Right atrium auricular region (tissue), 2 donors: ENCODE data around the gene SOX5. TPM values are rescaled to one million over a fixed set of nuclear protein-coding genes. Genes with fewer than 3 reads are reported as not detected.

Source experiments
- DNase-seq: peaks from one replicate; pipeline ENCODE4 v3.0.0-alpha.2; 2019; ENCODE audit warnings: low spot score
- H3K27ac ChIP-seq, 2 donors: fragments of 200-600 bp; sonication (generic); 1 replicate in 1 of 2; 2 replicates in 1 of 2; pipeline ENCODE4 v1.5.1; 2016 to 2019
- H3K27me3 ChIP-seq, 2 donors: fragments of 200-600 bp; sonication (generic); one replicate each; pipeline versions ENCODE4 v1.5.1 to v1.6.0; 2017 to 2019
- H3K36me3 ChIP-seq: fragments of 200-600 bp; sonication (generic); one replicate; pipeline ENCODE4 v1.5.1; 2016
- H3K4me1 ChIP-seq, 2 donors: fragments of 200-600 bp; sonication (generic); one replicate each; pipeline versions ENCODE4 v1.5.1 to v1.6.0; 2017 to 2019
- H3K4me3 ChIP-seq, 2 donors: fragments of 200-600 bp; sonication (generic); 1 replicate in 1 of 2; 2 replicates in 1 of 2; pipeline ENCODE4 v1.5.1; 2017 to 2019; ENCODE audit warnings: mild to moderate bottlenecking in 1 of 2, moderate library complexity in 1 of 2
- H3K9me3 ChIP-seq, 2 donors: fragments of 200-600 bp; sonication (generic); one replicate each; pipeline ENCODE4 v1.5.1; 2019
- total RNA-seq, 2 donors: library from RNA; depleted of rRNA; stranded (reverse); fragments of >200 nt; gene quantifications; one replicate each; pipeline ENCODE4 v1.1.0, GENCODE V29; 2016
- TF ChIP-seq, protein P1 (sequence below), 2 donors: fragments of 200-600 bp; sonication (generic); IDR thresholded peaks; one replicate each; pipeline ENCODE4 v1.5.1; 2019; ENCODE audit warnings: antibody characterized with exemption in 2 of 2

Gene SOX5
- total RNA-seq, 2 donors from 2014 or later, result 3.9 to 5.6 TPM

- TF ChIP-seq, protein P1, sequence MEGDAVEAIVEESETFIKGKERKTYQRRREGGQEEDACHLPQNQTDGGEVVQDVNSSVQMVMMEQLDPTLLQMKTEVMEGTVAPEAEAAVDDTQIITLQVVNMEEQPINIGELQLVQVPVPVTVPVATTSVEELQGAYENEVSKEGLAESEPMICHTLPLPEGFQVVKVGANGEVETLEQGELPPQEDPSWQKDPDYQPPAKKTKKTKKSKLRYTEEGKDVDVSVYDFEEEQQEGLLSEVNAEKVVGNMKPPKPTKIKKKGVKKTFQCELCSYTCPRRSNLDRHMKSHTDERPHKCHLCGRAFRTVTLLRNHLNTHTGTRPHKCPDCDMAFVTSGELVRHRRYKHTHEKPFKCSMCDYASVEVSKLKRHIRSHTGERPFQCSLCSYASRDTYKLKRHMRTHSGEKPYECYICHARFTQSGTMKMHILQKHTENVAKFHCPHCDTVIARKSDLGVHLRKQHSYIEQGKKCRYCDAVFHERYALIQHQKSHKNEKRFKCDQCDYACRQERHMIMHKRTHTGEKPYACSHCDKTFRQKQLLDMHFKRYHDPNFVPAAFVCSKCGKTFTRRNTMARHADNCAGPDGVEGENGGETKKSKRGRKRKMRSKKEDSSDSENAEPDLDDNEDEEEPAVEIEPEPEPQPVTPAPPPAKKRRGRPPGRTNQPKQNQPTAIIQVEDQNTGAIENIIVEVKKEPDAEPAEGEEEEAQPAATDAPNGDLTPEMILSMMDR (IDR thresholded peaks at IDR 0.05), result peak in 1 of 2 donors; percentile 33
- no peaks in the 10 kb centered on the region for H3K9me3 ChIP-seq
- H3K4me3 ChIP-seq, result no peak overlapping the region
- no peak for DNase-seq
- H3K36me3 ChIP-seq, result no peaks in the 10 kb centered on the region
- no peaks in the 10 kb centered on the region for H3K27me3 ChIP-seq
- no peak overlapping the region for H3K27ac ChIP-seq
- H3K4me1 ChIP-seq, result peaks cover 0 to 8% of the 10 kb centered on the region in 2 donors
These were observed 2.1 kb downstream of the SOX5 start for GRCh38 chr12:23947395-23947794.

DNA sequence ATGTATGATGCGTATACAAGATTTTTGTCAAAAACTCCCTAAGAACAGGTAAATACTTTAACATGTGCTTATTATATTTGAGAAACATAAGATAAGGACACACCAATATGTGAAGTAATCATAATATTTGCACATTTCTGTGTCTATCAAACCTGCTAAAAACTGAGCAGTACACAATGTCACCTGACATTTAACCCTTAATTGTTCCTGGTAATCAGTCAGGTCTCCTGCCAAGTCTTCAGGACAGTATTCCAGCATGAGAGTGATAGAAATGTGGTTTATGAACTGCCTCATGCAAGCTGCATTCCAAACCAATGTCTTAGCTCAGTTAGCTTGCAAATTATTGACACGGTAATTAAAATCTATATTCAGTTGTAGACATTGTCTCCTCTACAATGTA, 4.2 kb downstream of the SOX5 start:
- Histone ChIP-seq H3K27me3 (no peaks in the 10 kb centered on the region), H3K27ac (no peak overlapping the region), H3K36me3 (no peaks in the 10 kb centered on the region), H3K4me1 (peaks cover 0 to 8% of the 10 kb centered on the region in 2 donors), H3K9me3 (no peaks in the 10 kb centered on the region), H3K4me3 (no peak overlapping the region)
- TF ChIP-seq, protein P1 (IDR thresholded peaks at IDR 0.05), result no peak
- DNase-seq, result no peak

- Histone ChIP-seq H3K36me3 (no peaks in the 10 kb centered on the region), H3K4me1 (peaks cover 0 to 4% of the 10 kb centered on the region in 2 donors), H3K27ac (no peak overlapping the region), H3K27me3 (no peaks in the 10 kb centered on the region), H3K4me3 (no peak overlapping the region), H3K9me3 (no peaks in the 10 kb centered on the region)
- TF ChIP-seq, protein P1 (IDR thresholded peaks at IDR 0.05), result no peak
- peak; percentile 40 for DNase-seq
These were observed 5.4 kb downstream of the SOX5 start for GRCh38 chr12:23944067-23944466.

- Histone ChIP-seq H3K4me1 (no peaks in the 10 kb centered on the region), H3K4me3 (no peak overlapping the region), H3K27ac (no peak overlapping the region), H3K27me3 (no peaks in the 10 kb centered on the region), H3K36me3 (no peaks in the 10 kb centered on the region), H3K9me3 (no peaks in the 10 kb centered on the region)
- DNase-seq, result no peak
- TF ChIP-seq, protein P1 (IDR thresholded peaks at IDR 0.05), result no peak
These were observed 6.6 kb downstream of the SOX5 start for GRCh38 chr12:23942841-23943240.

DNA sequence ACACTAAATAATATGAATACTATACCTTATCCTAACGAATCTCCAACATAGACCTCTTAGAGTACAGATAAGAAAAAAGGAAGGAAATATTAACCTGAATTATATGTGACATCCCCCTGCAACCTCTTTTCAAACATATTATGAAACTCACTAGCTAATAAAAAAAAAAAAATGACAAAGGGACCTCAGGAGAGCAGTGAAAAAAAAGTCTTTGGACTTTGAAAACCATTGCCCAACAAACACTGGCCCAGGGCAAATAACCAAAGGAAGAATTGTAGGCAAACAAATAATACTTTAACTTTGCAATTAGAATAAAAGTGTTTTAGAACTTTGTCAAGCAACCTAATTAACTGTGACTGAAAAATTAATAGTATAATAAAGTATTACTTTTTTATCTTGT, 7.7 kb downstream of the SOX5 start:
- no peak for DNase-seq
- TF ChIP-seq, protein P1 (IDR thresholded peaks at IDR 0.05), result no peak
- no peaks in the 10 kb centered on the region for H3K4me1 ChIP-seq
- H3K4me3 ChIP-seq, result no peak overlapping the region
- no peaks in the 10 kb centered on the region for H3K27me3 ChIP-seq
- no peaks in the 10 kb centered on the region for H3K9me3 ChIP-seq
- H3K27ac ChIP-seq, result no peak overlapping the region
- H3K36me3 ChIP-seq, result no peaks in the 10 kb centered on the region

GRCh38 chr12:23938422-23938821, 11.0 kb downstream of the SOX5 start:
- Histone ChIP-seq H3K9me3 (no peaks in the 10 kb centered on the region), H3K4me3 (no peak overlapping the region), H3K27ac (no peak overlapping the region), H3K36me3 (no peaks in the 10 kb centered on the region), H3K27me3 (no peaks in the 10 kb centered on the region), H3K4me1 (no peaks in the 10 kb centered on the region)
- no peak for DNase-seq
- TF ChIP-seq, protein P1 (IDR thresholded peaks at IDR 0.05), result no peak
